Epithelial cell of prostate (primary cell): ENCODE data around the gene DIDO1.

Source experiments
- DNase-seq: peaks from one replicate; pipeline ENCODE4 v3.0.0-alpha.2; 2011; ENCODE audit warnings: low read depth, low spot score
- H3K27ac ChIP-seq: fragments of 450-650 bp; 2 replicates; pipeline ENCODE4 v1.5.1; 2017; ENCODE audit warnings: mild to moderate bottlenecking

DIDO1 gene

DNA sequence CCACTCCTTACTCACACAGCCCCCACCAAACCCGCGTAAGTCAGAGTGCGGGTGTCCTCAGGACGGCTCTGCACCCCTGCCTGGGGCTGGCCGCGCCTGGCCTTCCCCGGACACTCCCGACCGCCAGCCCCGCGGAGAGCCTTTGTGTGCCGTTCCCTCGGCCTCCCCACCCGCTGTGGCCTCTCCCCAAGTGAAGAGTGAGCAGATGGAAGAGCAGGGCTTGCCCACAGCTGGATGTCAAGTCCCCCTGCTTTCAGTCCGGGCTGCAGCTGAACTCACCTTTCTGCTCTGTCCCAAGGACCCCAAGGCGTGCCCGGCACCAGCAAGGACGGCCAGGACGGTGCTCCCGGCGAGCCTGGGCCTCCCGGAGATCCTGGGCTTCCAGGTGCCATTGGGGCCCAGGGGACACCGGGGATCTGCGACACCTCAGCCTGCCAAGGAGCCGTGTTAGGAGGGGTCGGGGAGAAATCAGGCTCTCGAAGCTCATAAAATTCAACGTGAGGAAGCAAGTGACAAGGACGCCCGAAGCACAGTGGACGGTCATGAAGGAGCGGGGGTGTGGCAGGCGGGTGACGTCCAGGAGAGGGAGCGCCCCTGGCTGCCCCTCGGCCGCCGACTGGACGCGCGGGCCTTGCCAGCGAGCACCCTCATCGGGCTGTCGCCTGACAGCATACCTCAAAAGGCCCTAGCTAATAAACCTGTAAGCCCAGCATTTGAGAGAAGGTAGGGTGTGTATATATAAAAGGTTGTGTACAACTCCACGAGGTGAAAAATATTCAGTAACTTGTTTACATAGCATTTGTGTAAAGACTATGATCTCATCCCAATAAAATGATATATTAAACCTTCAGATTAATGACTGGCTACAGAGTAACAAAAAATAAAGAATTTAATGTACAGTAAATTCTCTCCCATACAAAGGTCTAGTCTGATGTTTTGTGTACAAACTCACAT lies 85.8 kb downstream of the DIDO1 start:
- no peak for DNase-seq

GRCh38 chr20:62839816-62840215 lies 86.5 kb downstream of the DIDO1 start:
- H3K27ac ChIP-seq: no peak overlapping the region
- no peak for DNase-seq

More for the DNA sequence above, 85.8 kb downstream of the DIDO1 start:
- H3K27ac ChIP-seq: no peak overlapping the region

DNA sequence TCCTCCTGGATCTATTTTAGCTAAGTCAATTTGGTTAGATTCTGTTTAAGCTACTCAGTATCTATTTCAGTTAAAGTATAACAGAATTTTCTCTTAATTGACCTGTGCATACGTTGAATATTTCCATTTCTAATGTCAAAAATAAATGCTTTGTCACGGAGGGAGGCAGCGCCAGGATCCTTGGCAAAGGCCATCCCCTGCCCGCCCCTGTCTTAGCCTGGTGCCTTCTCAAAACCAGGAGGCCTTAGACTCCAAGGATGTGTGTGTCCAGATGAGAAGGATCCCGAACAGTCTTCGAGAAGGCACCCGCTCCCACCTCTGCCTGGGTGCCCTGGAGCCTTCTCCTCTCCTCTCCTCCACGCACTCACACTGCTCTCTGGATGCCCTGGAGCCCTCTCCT lies 87.0 kb downstream of the DIDO1 start:
- no peak overlapping the region for H3K27ac ChIP-seq
- no peak for DNase-seq

DNA sequence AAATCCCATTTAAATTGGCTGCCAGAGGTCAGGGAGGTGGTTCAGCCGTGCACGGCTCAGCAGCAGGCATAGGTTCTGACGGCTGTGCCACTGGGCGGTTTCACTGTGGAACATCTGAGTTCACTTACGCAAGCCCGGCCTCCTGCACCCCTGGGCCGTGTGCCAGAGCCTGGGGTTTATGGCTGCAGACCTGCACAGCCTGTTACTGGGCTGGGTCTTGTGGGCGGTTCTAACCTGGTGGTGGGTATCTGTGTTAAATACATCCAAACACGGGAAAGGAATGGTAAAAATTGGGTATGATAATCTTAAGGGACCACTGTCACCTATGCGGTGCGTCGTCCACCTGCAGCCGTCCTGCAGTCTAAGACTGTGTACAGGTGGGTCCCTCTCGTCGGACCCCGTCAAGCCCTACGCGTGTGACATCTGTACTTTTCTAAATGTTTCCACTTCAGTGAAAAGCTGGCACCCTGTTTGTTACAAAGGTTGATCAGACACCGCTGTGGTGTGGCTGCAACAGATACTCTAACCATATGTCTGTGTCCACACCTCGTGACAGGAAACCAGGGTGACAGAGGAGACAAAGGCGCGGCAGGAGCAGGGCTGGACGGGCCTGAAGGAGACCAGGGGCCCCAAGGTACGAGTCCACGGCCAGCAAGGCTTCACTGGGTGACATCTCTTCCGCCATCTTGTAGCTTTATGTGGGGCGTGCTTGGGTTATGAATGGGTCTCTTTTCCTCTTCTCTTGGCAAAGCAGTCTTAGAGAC lies 88.0 kb downstream of the DIDO1 start:
- H3K27ac ChIP-seq: no peak overlapping the region
- DNase-seq: no peak

DNA sequence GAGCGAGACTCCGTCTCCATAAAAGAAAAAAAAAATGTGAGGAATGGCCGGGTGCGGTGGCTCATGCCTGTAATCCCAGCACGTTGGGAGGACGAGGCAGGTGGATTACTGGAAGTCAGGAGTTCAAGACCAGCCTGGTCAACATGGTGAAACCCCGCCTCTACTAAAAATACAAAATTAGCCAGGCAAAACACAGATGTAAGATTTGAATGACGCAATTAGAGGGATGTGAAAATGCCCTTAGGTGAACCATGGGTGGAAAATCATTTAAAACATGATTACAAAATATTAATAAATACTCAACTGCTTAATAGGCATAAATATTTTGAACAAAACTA lies 88.5 kb downstream of the DIDO1 start:
- DNase-seq: no peak
- no peak overlapping the region for H3K27ac ChIP-seq

DNA sequence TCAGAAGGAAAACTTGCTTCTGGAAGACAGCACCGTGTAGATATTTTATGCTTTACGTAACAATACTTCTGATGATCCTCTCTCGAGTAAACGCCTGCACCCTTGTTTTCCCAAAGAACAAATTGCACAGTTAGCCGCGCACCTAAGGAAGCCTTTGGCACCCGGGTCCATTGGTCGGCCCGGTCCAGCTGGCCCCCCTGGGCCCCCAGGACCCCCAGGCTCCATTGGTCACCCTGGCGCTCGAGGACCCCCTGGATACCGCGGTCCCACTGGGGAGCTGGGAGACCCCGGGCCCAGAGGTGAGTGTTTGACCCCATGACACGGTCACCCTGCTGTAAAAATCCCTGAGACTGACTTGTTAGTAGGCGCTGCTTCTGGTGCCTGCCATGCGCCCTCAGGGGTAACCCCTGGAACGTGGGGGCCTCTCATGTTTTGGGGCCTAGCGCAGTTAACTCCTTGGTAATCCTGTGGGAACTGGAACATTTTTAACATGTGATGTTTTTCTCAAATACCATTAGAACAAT lies 89.3 kb downstream of the DIDO1 start:
- H3K27ac ChIP-seq: no peak overlapping the region
- DNase-seq: no peak

- H3K27ac ChIP-seq: no peak overlapping the region
- DNase-seq: no peak
Observed at GRCh38 chr20:62835931-62836861, 90.1 kb downstream of the DIDO1 start.

DNA sequence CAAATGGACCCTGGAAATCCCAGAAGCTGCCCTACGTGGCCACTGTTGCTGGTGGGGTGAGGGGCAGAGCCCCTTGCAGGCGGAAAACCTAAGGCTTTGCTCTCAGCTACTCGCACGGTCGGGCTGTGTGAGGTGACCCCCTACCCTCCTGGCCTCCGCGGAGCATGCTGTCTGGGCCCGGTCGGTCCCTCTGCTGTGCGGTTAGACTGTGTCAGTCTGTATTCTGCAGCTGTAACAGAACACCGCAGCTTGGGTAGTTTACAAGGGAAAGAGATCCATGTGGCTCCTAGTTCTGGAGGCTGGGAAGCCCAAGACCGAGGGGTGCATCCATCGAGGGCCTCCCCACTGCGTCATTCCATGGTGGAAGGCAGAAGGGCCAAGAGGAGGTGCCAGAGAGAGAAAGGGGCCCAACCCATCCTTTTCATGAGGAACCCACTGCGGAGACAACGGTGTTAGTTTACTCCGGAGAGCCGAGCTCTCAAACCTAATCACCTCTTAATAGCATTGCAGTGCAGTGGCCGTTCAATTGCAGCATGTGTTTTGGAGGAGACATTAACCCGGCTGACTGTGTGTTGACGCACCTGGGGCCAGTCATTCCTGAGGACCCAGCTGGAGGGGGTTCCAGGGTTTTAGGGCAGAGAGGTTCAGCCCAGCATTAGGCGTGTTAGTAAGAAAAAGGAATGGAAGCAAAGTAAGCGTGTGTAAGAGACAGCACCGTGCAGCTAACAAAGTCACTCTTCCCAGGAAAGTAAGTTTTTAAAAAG lies 91.2 kb downstream of the DIDO1 start:
- no peak overlapping the region for H3K27ac ChIP-seq
- no peak for DNase-seq

- no peak overlapping the region for H3K27ac ChIP-seq
- DNase-seq: no peak
Observed at GRCh38 chr20:62832951-62833391, 93.3 kb downstream of the DIDO1 start.

DNA sequence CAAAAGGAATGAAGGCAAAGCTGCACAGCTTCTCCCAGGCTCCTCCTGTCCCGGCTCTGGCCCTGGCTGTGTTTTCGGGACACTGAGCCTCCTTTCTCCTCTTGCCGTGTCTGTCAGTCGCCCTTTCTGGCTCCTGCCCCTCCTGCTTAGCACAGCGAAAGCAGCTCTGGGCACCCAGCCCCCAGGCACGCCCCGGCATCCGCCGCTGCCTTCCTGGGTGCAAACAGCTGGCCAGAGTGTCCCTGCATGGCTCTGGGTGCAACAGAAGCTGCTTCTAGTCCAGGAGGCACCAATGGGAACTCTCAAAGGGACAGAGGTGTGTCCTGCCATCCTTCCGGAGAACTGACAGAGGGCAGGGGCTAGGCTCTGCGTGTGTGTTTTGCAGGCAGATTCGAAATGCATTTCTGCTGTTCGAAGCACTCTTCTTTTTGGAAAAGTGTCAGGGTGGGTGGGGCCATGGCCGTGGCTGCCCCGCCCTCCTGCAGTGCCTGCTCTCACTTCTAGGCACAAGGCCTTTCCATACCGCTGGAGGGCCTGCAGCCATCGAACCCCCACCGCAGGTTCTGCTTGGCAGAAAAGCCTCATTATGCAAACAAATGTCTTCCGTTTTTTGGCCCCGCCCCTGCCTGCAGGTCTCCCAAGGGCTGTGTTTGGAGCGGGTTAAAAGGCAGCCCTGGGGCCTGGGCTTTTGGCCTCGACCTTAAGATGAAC lies 93.9 kb downstream of the DIDO1 start:
- no peak overlapping the region for H3K27ac ChIP-seq
- DNase-seq: no peak

DNA sequence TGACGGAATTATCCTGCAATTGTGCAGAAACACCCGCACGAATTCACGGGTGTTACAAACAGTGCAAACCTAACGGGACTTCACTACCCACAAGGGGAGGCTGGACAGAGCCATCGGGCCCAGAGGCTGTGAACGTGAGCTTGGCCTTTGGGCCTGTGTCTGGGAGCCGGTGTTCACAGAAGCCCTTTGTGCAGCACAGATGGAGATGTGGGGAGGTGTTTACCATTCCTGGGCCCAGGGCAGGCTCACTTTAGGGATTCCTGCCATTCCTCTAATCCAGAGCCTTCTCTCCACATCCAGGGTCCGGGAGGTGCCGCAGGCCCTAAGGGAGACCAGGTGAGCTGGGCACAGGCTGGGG lies 94.5 kb downstream of the DIDO1 start:
- no peak for DNase-seq
- no peak overlapping the region for H3K27ac ChIP-seq

- no peak overlapping the region for H3K27ac ChIP-seq
- no peak for DNase-seq
Observed at GRCh38 chr20:62831361-62831788, 94.9 kb downstream of the DIDO1 start.

GRCh38 chr20:62830821-62831220 lies 95.5 kb downstream of the DIDO1 start:
- no peak for DNase-seq
- H3K27ac ChIP-seq: no peak overlapping the region

DNA sequence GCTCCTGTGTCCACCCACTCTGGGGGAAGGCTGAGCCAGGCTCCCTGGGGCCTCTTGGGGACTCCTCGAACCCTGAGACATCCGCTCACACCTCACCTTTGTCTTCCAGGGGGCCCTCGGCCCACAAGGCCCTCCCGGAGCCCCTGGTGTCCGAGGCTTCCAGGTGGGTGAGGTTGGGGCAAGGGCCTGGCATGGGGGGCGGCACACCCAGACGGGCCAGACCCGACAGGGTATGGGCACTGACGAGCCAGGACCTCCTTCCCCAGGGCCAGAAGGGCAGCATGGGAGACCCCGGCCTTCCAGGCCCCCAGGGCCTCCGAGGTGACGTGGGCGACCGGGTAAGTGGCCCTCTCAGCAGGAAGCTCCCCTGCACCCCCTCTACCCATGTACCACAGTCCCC lies 96.1 kb downstream of the DIDO1 start:
- DNase-seq: no peak
- no peak overlapping the region for H3K27ac ChIP-seq

- no peak overlapping the region for H3K27ac ChIP-seq
- DNase-seq: no peak
Observed at GRCh38 chr20:62829231-62830230, 96.8 kb downstream of the DIDO1 start.

DNA sequence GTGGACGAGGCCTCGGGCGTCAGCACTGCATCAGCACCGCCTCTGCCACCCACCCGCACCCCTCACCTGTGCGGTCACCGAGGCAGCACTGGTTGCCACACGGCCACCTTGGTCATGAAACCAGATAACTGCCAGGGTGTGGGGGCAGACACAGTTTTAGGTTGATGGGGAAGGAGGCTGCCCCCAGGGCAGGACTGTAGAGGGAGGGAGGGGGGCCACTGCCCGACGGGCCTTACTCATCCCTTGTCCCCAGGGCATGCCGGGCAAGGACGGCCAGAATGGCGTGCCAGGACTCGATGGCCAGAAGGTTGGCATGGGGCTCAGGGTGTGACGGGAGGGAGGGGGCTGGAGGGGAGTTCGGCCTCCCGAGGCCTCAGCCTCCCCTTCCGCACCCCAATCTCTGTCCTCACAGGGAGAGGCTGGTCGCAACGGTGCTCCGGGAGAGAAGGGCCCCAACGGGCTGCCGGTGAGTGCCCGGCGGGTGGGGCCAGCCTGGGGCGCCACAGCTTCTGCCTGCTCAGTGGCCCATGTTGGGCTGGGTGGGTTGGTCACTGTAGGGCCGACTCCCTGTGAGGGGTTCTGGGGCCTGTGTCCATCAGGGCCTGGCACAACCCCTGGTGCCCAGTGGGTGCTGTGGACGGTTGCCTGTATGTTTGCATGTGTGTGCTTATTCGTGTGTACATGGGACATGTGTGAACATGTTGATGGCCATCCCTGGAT lies 97.6 kb downstream of the DIDO1 start:
- H3K27ac ChIP-seq: no peak overlapping the region
- DNase-seq: no peak

- DNase-seq: no peak
- no peak overlapping the region for H3K27ac ChIP-seq
Observed at GRCh38 chr20:62828051-62828450, 98.3 kb downstream of the DIDO1 start.
